GM12801 (cell line): Measurements from ENCODE around the gene ARHGDIA.

Experiments
- CTCF ChIP-seq: IDR thresholded peaks from one replicate; pipeline ENCODE4 v1.5.1; 2011; ENCODE audit warnings: control low read depth; ENCODE audit not compliant: insufficient read length; ENCODE audit errors: extremely low read depth

ARHGDIA gene

GRCh38 chr17:81822996-81823819, 47.9 kb downstream of the ARHGDIA start:
- no peak for TF ChIP-seq CTCF

DNA sequence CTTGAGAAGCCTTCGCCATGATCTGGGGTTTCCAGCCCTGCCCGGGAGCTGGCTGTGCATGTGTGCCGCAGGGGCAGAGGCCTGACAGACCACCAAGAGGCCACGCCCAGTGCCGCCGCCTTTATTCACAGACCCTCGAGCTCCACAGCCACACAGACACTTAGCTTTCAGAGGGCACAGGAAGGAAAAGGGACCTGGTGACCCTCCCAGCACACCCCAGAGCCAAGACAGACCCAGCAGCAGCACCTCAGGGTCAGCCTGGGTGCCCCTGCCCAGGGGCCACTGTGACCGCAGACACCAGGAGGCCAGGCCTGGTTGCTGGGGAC, 48.9 kb downstream of the ARHGDIA start:
- TF ChIP-seq CTCF, result no peak

DNA sequence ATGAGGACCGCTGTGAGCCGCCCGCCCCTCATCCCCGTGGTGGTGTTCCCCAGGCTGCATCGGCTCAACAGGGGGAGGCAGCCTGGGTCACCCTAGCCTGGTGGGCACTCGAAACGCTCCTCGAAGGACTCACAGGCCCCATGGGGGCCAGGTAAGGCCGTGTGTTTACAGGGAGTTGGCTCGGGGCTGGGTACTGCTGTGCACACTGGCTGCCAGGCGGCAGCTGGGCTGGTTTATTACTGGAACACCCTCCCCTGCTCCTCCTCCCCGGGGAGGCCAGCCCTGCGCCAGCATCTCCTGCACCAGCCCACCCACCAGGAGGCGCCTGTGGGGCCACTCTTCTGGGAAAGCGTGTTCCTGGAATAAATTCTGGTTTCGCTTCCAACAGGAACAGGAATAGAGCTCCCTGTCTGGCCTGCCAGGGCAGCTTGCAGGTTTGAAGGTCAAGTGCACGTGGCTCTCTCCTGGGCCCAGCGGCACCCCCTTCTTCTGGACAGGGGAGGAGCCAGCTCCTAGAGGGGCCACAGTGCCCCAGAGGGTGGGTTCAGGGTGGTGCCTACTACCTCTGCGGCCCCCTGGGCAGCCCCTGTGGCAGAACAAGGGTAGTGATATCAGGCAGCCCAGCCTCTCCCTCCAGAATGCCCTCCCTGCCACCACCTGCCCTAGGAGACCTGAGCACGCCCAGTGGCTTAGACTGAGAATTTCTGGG, 49.4 kb downstream of the ARHGDIA start:
- TF ChIP-seq CTCF, result no peak

DNA sequence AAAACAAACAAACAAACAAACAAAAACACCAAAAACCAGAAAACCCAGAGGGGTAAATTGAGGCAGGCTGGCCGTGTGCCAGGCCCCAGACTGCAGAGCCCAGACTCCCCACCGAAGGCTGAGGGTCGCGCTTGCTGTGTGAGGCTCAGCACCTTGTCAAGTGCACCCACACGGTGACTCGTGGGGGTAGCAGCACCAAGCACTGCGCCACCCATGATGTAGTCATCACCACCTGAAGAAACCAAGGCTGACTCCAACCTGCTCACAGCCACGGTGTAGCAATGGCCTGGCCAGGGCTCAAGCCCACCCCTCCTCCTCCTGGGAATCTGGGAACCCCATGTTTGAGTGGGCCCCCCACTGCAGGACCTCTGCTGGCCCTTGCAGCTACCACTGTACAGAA, 50.0 kb downstream of the ARHGDIA start:
- TF ChIP-seq CTCF, result no peak

- TF ChIP-seq CTCF, result no peak
Measured at GRCh38 chr17:81819708-81820107, 51.4 kb downstream of the ARHGDIA start.

- TF ChIP-seq CTCF, result no peak
Measured at GRCh38 chr17:81817758-81818147, 53.4 kb downstream of the ARHGDIA start.
